A549 (cell line): Measurements from ENCODE around the gene SLC35B2. TPM values are rescaled to one million over a fixed set of nuclear protein-coding genes. Genes with fewer than 3 reads are reported as not detected.

ENCODE experiments used
- ATAC-seq, 2 experiments: fragments of 200-7000 bp in 1 of 2; fragments of >200 bp in 1 of 2; cut with Nextera tagmentation in 1 of 2; cut with Tn5 transposase in 1 of 2; 3 replicates each; pipeline versions ENCODE4 v1.8.0 to v1.9.1; 2018 to 2020; ENCODE audit warnings: mild to moderate bottlenecking in 1 of 2, moderate library complexity in 1 of 2
- CTCF ChIA-PET: fragments of 300-600 bp; sonication (Branson Sonifier 250); formaldehyde crosslinking; extraction: SDS; loops from one replicate; lab custom pipeline; 2021; ENCODE audit warnings: antibody characterized with exemption, inconsistent platforms; lab: Yijun Ruan, JAX
- POLR2A ChIA-PET: fragments of 350-600 bp; formaldehyde crosslinking; extraction: SDS; loops from one replicate; lab custom pipeline; 2021; ENCODE audit warnings: antibody characterized with exemption, inconsistent platforms; lab: Yijun Ruan, JAX
- DNase-seq, 2 experiments: peaks; one replicate each; pipeline versions ENCODE4 v3.0.0 to v3.0.0-alpha.2; 2011 to 2016; ENCODE audit warnings: low read depth in 1 of 2, low spot score in 1 of 2
- FAIRE-seq: peaks from 2 replicates; lab custom pipeline; 2011; peaks lifted over from hg19 to GRCh38; lab: Jason Lieb, UNC
- H3K27ac ChIP-seq, 2 experiments: fragments of >200 bp; sonication (Bioruptor Twin); formaldehyde crosslinking; 3 replicates each; pipeline ENCODE4 v1.5.1; 2016 to 2017
- H3K4me1 ChIP-seq: fragments of >200 bp; sonication (Bioruptor Twin); formaldehyde crosslinking; 3 replicates; pipeline ENCODE4 v1.6.1; 2016
- H3K4me2 ChIP-seq: fragments of >200 bp; sonication (Bioruptor Twin); formaldehyde crosslinking; 3 replicates; pipeline ENCODE4 v1.6.1; 2016
- H3K4me3 ChIP-seq: fragments of >200 bp; sonication (Bioruptor Twin); formaldehyde crosslinking; 3 replicates; pipeline ENCODE4 v1.5.1; 2016
- H3K9me3 ChIP-seq: fragments of >200 bp; sonication (Bioruptor Twin); formaldehyde crosslinking; 3 replicates; pipeline ENCODE4 v1.6.1; 2016
- CHD2 ChIP-seq: fragments of 150-350 bp; IDR thresholded peaks from 2 replicates; pipeline ENCODE4 v1.6.1; 2014; ENCODE audit warnings: low read length; ENCODE audit not compliant: partially characterized antibody
- ESRRA ChIP-seq: fragments of 150-350 bp; IDR thresholded peaks from 2 replicates; pipeline ENCODE4 v1.6.1; 2014; ENCODE audit warnings: mild to moderate bottlenecking, low read length, borderline replicate concordance
- FOSL2 ChIP-seq, 2 experiments: fragments of 450-650 bp in 1 of 2; fragments of >200 bp in 1 of 2; sonication (Bioruptor Twin) in 1 of 2; formaldehyde crosslinking; IDR thresholded peaks; 2 replicates each; pipeline versions ENCODE4 v1.5.0 to v1.6.1; 2016 to 2020; ENCODE audit warnings: mild to moderate bottlenecking in 1 of 2, moderate library complexity in 1 of 2
- HEYL ChIP-seq: fragments of 250-450 bp; sonication (Bioruptor Pico); IDR thresholded peaks from 2 replicates; pipeline ENCODE4 v1.8.0; 2021; ENCODE audit warnings: mild to moderate bottlenecking, moderate library complexity
- HOXB5 ChIP-seq: fragments of 250-450 bp; sonication (Bioruptor Pico); IDR thresholded peaks from 2 replicates; pipeline ENCODE4 v1.5.0; 2020; ENCODE audit warnings: mild to moderate bottlenecking, moderate library complexity
- KDM5A ChIP-seq: fragments of 200-600 bp; sonication (generic); IDR thresholded peaks from 2 replicates; pipeline ENCODE4 v1.6.1; 2016; ENCODE audit warnings: antibody characterized with exemption, mild to moderate bottlenecking
- MAZ ChIP-seq: fragments of 150-350 bp; IDR thresholded peaks from 2 replicates; pipeline ENCODE4 v1.6.1; 2014; ENCODE audit warnings: antibody characterized with exemption, low read depth, low read length, borderline replicate concordance
- NPAS2 ChIP-seq: fragments of 250-450 bp; sonication (Bioruptor Pico); IDR thresholded peaks from 2 replicates; pipeline ENCODE4 v1.8.0; 2022; ENCODE audit warnings: mild to moderate bottlenecking, moderate library complexity, borderline replicate concordance
- NR3C1 ChIP-seq: fragments of >200 bp; sonication (Bioruptor Twin); formaldehyde crosslinking; IDR thresholded peaks from 3 replicates; pipeline ENCODE4 v1.6.1; 2017
- POLR2A ChIP-seq: IDR thresholded peaks from 2 replicates; pipeline ENCODE4 v1.6.1; 2012; ENCODE audit warnings: mild to moderate bottlenecking, low read length
- RNF2 ChIP-seq: fragments of 200-600 bp; sonication (generic); IDR thresholded peaks from 2 replicates; pipeline ENCODE4 v1.6.1; 2016; ENCODE audit warnings: low read depth, mild to moderate bottlenecking, antibody characterized with exemption, moderate library complexity, borderline replicate concordance
- SMC3 ChIP-seq: fragments of >200 bp; sonication (Bioruptor Twin); formaldehyde crosslinking; IDR thresholded peaks from 3 replicates; pipeline ENCODE4 v1.6.1; 2018; ENCODE audit warnings: inconsistent platforms
- TP53 ChIP-seq: fragments of 250-450 bp; sonication (Bioruptor Pico); IDR thresholded peaks from 2 replicates; pipeline ENCODE4 v1.5.0; 2021; ENCODE audit warnings: mild to moderate bottlenecking, moderate library complexity
- ZFP36 ChIP-seq: fragments of 450-650 bp; IDR thresholded peaks from 2 replicates; pipeline ENCODE4 v1.6.1; 2014; ENCODE audit warnings: borderline replicate concordance; ENCODE audit not compliant: partially characterized antibody
- ZNF302 ChIP-seq: fragments of 250-450 bp; sonication (Bioruptor Pico); IDR thresholded peaks from 2 replicates; pipeline ENCODE4 v1.9.0; 2021; ENCODE audit warnings: inconsistent platforms, mild to moderate bottlenecking, moderate library complexity
- WGBS: methylation state at CpG from one replicate; pipeline ENCODE4 v1.1.6; 2017; ENCODE audit errors: missing lambda C conversion rate; 5-methylcytosine and 5-hydroxymethylcytosine counted together
- polyA plus RNA-seq, 4 experiments: library from polyadenylated mRNA; depleted of rRNA in 3 of 4; stranded (reverse); fragments of >200 nt; fragmentation: RNase III in 1 of 4; extraction: RNeasy Plus Mini Kit Qiagen cat#74134 plus additional on column Dnase treatment in 1 of 4; gene quantifications; 2 replicates in 3 of 4; 3 replicates in 1 of 4; pipeline ENCODE4 v1.2.3, GENCODE V29; 2011 to 2017
- TF ChIP-seq, protein P1 (sequence below): fragments of >200 bp; sonication (Bioruptor Twin); formaldehyde crosslinking; IDR thresholded peaks from 3 replicates; pipeline ENCODE4 v1.5.1; 2016
- TF ChIP-seq, protein P2 (sequence below): IDR thresholded peaks from 2 replicates; pipeline ENCODE4 v1.6.1; 2012; ENCODE audit warnings: low read depth, borderline replicate concordance
- TF ChIP-seq, protein P3 (sequence below): fragments of 150-350 bp; IDR thresholded peaks from 2 replicates; pipeline ENCODE4 v1.6.1; 2014; ENCODE audit warnings: low read depth, mild to moderate bottlenecking, low read length
- TF ChIP-seq, protein P4 (sequence below): IDR thresholded peaks from 2 replicates; pipeline ENCODE4 v1.6.1; 2012
- TF ChIP-seq, protein P5 (sequence below): IDR thresholded peaks from 2 replicates; pipeline ENCODE4 v1.6.1; 2012
- TF ChIP-seq, protein P6 (sequence below): fragments of 200-600 bp; sonication (generic); IDR thresholded peaks from 2 replicates; pipeline ENCODE4 v1.6.1; 2016; ENCODE audit warnings: antibody characterized with exemption, mild to moderate bottlenecking, moderate library complexity

The SLC35B2 gene
- polyA plus RNA-seq, 2 of the 4 experiments (the other 2 are of a cell fraction): 44.5 to 45.6 TPM

DNA sequence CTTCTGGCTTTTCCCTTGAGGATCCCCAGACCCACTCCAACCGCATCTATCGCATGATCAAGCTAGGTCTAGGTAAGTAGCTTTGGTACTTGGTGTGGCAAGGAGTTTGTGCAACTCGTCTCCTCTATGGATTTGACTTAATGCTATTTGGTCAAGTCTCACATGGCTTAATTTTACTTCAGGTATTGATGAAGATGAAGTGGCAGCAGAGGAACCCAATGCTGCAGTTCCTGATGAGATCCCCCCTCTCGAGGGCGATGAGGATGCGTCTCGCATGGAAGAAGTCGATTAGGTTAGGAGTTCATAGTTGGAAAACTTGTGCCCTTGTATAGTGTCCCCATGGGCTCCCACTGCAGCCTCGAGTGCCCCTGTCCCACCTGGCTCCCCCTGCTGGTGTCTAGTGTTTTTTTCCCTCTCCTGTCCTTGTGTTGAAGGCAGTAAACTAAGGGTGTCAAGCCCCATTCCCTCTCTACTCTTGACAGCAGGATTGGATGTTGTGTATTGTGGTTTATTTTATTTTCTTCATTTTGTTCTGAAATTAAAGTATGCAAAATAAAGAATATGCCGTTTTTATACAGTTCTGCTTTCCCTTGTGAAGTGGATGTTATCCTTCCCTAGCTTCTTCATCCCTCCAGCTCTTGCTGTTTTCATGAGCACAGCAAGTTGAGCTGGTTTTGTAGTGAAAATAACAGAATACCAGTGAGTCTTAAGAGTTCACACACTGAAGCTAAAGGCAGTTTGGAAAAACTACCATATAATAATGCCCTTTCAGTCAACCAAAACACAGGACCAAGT, 3.8 kb downstream of the SLC35B2 start:
- ChIA-PET POLR2A (no interaction called here), CTCF (interaction anchor here (0.8 to 3.6 kb wide), 10 partner anchors 8 to 155 kb away, joined by 3 to 16 read pairs (median 4); no protein-coding TSS in a partner anchor)
- H3K9me3 ChIP-seq: no peaks in the 10 kb centered on the region
- no peak for FAIRE-seq
- peaks cover 60% of the 10 kb centered on the region for H3K4me1 ChIP-seq
- H3K4me2 ChIP-seq: peak overlapping the region; percentile 13; the same call in 2 of the 3 replicates
- peak in 1 of 2 experiments; percentile 13; a peak in 2 of 6 replicates for ATAC-seq
- DNase-seq: peak in 1 of 2 experiments; percentile 53
- H3K27ac ChIP-seq: no peak overlapping the region
- no peak for TF ChIP-seq CHD2
- TF ChIP-seq, protein P1, sequence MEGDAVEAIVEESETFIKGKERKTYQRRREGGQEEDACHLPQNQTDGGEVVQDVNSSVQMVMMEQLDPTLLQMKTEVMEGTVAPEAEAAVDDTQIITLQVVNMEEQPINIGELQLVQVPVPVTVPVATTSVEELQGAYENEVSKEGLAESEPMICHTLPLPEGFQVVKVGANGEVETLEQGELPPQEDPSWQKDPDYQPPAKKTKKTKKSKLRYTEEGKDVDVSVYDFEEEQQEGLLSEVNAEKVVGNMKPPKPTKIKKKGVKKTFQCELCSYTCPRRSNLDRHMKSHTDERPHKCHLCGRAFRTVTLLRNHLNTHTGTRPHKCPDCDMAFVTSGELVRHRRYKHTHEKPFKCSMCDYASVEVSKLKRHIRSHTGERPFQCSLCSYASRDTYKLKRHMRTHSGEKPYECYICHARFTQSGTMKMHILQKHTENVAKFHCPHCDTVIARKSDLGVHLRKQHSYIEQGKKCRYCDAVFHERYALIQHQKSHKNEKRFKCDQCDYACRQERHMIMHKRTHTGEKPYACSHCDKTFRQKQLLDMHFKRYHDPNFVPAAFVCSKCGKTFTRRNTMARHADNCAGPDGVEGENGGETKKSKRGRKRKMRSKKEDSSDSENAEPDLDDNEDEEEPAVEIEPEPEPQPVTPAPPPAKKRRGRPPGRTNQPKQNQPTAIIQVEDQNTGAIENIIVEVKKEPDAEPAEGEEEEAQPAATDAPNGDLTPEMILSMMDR: peak; percentile 40
- no peak for TF ChIP-seq NPAS2 (CRISPR knock-in tag)
- no peak overlapping the region for H3K4me3 ChIP-seq
- WGBS: 51% methylated on average over 10 of the region's 10 CpGs

DNA sequence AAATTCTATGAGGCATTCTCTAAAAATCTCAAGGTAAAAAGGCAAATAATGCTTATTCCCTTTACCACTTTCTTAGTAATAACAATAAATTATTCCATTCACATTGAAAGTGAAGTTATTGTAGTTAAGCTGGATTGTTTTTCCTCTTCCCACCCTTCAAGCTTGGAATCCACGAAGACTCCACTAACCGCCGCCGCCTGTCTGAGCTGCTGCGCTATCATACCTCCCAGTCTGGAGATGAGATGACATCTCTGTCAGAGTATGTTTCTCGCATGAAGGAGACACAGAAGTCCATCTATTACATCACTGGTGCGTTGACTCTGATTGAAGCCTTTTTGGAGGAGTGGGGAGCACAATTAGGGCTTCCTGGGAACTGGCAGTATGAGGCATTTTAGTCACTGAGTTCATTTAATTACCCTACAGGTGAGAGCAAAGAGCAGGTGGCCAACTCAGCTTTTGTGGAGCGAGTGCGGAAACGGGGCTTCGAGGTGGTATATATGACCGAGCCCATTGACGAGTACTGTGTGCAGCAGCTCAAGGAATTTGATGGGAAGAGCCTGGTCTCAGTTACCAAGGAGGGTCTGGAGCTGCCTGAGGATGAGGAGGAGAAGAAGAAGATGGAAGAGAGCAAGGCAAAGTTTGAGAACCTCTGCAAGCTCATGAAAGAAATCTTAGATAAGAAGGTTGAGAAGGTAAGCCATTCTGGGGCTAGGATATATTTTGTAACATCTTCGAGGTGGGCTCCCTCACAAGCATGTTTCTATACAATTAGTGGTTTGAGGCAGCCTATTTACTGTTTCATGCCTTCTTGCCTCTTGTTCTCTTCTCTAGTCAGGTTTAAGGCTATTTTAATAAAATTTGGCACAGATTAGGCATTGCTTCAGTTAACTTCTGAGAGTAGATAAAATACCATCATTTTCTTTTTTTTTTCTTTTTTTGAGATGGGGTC, 5.5 kb downstream of the SLC35B2 start:
- Histone ChIP-seq H3K4me1 (peaks cover 56% of the 10 kb centered on the region), H3K9me3 (no peaks in the 10 kb centered on the region), H3K4me3 (0 out of 3 replicates have a peak overlapping the region, but pooled peaks have one; percentile 12), H3K4me2 (peak overlapping the region; percentile 99; the same call in 2 of the 3 replicates), H3K27ac (no peak overlapping the region)
- TF ChIP-seq ZFP36: no peak
- no peak for TF ChIP-seq HOXB5 (CRISPR knock-in tag)
- TF ChIP-seq FOSL2 (IDR thresholded peaks at IDR 0.05): no peak
- TF ChIP-seq FOSL2 (CRISPR knock-in tag; IDR thresholded peaks at IDR 0.05): no peak
- no peak for TF ChIP-seq SMC3
- TF ChIP-seq, protein P2, sequence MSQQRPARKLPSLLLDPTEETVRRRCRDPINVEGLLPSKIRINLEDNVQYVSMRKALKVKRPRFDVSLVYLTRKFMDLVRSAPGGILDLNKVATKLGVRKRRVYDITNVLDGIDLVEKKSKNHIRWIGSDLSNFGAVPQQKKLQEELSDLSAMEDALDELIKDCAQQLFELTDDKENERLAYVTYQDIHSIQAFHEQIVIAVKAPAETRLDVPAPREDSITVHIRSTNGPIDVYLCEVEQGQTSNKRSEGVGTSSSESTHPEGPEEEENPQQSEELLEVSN: no peak
- TF ChIP-seq NR3C1: no peak
- DNase-seq: no peak
- ChIA-PET POLR2A (no interaction called here), CTCF (interaction anchor here (0.8 to 2.3 kb wide), 6 partner anchors 9 to 155 kb away, joined by 3 to 10 read pairs (median 6); no protein-coding TSS in a partner anchor)
- no peak for ATAC-seq
- 85% methylated on average over 14 of the region's 14 CpGs for WGBS
- FAIRE-seq: no peak

DNA sequence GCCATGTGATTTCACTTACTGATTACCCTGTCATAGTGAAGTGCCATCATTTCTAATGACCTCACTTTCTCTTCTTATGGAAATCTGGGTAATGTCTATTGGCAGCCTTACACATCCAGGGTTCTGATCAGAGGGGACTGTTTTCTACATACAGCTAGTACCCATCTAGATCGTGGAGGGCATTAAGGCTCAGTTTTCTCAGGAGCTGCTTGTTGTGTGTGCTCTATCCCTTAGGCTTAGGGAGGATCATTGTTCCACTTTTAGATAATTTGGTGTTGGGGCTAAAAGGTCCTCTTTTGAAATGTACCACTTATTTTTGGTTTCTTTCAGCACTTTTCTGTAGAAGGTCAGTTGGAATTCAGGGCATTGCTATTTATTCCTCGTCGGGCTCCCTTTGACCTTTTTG, 6.6 kb downstream of the SLC35B2 start:
- ATAC-seq: no peak
- H3K4me3 ChIP-seq: peak overlapping the region; percentile 90; the same call in 1 of the 3 replicates
- no peak overlapping the region for H3K27ac ChIP-seq
- POLR2A ChIA-PET: no interaction called here
- H3K4me2 ChIP-seq: peak overlapping the region; percentile 99
- peaks cover 49% of the 10 kb centered on the region for H3K4me1 ChIP-seq
- FAIRE-seq: no peak
- 78% methylated on average over 3 of the region's 3 CpGs for WGBS
- no peaks in the 10 kb centered on the region for H3K9me3 ChIP-seq
- no peak for DNase-seq
- CTCF ChIA-PET: interaction anchor here (0.8 to 2.3 kb wide), 5 partner anchors 8 to 154 kb away, joined by 3 to 10 read pairs (median 7); no protein-coding TSS in a partner anchor
- TF ChIP-seq POLR2A: no peak
- TF ChIP-seq ESRRA: no peak
- no peak for TF ChIP-seq RNF2
- TF ChIP-seq, protein P3, sequence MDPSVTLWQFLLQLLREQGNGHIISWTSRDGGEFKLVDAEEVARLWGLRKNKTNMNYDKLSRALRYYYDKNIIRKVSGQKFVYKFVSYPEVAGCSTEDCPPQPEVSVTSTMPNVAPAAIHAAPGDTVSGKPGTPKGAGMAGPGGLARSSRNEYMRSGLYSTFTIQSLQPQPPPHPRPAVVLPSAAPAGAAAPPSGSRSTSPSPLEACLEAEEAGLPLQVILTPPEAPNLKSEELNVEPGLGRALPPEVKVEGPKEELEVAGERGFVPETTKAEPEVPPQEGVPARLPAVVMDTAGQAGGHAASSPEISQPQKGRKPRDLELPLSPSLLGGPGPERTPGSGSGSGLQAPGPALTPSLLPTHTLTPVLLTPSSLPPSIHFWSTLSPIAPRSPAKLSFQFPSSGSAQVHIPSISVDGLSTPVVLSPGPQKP: no peak
- no peak for TF ChIP-seq HEYL (CRISPR knock-in tag)
- TF ChIP-seq, protein P4, sequence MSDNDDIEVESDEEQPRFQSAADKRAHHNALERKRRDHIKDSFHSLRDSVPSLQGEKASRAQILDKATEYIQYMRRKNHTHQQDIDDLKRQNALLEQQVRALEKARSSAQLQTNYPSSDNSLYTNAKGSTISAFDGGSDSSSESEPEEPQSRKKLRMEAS: no peak
- TF ChIP-seq, protein P5, sequence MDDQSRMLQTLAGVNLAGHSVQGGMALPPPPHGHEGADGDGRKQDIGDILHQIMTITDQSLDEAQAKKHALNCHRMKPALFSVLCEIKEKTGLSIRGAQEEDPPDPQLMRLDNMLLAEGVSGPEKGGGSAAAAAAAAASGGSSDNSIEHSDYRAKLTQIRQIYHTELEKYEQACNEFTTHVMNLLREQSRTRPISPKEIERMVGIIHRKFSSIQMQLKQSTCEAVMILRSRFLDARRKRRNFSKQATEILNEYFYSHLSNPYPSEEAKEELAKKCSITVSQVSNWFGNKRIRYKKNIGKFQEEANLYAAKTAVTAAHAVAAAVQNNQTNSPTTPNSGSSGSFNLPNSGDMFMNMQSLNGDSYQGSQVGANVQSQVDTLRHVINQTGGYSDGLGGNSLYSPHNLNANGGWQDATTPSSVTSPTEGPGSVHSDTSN: no peak
- TF ChIP-seq MAZ: no peak
- no peak for TF ChIP-seq TP53 (CRISPR knock-in tag)
- TF ChIP-seq, protein P6, sequence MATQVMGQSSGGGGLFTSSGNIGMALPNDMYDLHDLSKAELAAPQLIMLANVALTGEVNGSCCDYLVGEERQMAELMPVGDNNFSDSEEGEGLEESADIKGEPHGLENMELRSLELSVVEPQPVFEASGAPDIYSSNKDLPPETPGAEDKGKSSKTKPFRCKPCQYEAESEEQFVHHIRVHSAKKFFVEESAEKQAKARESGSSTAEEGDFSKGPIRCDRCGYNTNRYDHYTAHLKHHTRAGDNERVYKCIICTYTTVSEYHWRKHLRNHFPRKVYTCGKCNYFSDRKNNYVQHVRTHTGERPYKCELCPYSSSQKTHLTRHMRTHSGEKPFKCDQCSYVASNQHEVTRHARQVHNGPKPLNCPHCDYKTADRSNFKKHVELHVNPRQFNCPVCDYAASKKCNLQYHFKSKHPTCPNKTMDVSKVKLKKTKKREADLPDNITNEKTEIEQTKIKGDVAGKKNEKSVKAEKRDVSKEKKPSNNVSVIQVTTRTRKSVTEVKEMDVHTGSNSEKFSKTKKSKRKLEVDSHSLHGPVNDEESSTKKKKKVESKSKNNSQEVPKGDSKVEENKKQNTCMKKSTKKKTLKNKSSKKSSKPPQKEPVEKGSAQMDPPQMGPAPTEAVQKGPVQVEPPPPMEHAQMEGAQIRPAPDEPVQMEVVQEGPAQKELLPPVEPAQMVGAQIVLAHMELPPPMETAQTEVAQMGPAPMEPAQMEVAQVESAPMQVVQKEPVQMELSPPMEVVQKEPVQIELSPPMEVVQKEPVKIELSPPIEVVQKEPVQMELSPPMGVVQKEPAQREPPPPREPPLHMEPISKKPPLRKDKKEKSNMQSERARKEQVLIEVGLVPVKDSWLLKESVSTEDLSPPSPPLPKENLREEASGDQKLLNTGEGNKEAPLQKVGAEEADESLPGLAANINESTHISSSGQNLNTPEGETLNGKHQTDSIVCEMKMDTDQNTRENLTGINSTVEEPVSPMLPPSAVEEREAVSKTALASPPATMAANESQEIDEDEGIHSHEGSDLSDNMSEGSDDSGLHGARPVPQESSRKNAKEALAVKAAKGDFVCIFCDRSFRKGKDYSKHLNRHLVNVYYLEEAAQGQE: no peak
- no peak for TF ChIP-seq KDM5A
- no peak for TF ChIP-seq ZNF302
